Right cardiac atrium (tissue), 5 donors: ENCODE data around the gene POLR2E. TPM values are rescaled to one million over a fixed set of nuclear protein-coding genes. Genes with fewer than 3 reads are reported as not detected.

ENCODE experiments used
- ATAC-seq, 2 donors: fragments of 200-7000 bp; cut with Tn5 transposase; one replicate each; pipeline versions ENCODE4 v1.8.0 to v1.9.1; 2020; ENCODE audit warnings: moderate library complexity in 2 of 2, mild to moderate bottlenecking in 1 of 2
- DNase-seq, 3 donors: peaks; one replicate each; pipeline ENCODE4 v3.0.0-alpha.2; 2020
- H3K27ac ChIP-seq: one replicate; pipeline ENCODE4 v1.5.1; 2013; ENCODE audit warnings: mild to moderate bottlenecking, low read length, control low read depth, moderate library complexity
- H3K27me3 ChIP-seq: one replicate; pipeline ENCODE4 v1.6.1; 2013; ENCODE audit not compliant: control insufficient read depth, insufficient read depth
- H3K4me1 ChIP-seq: one replicate; pipeline ENCODE4 v1.6.1; 2013; ENCODE audit warnings: low read length; ENCODE audit not compliant: control insufficient read depth, insufficient read depth
- H3K4me3 ChIP-seq: one replicate; pipeline ENCODE4 v1.5.1; 2013; ENCODE audit warnings: low read length, control low read depth
- H3K9me3 ChIP-seq: one replicate; pipeline ENCODE4 v1.6.1; 2013; ENCODE audit warnings: low read length; ENCODE audit not compliant: control insufficient read depth
- WGBS: extraction: QIAGEN DNeasy Blood & Tissue Kit; methylation state at CpG from one replicate; pipeline ENCODE4 v1.1.7; 2013; 5-methylcytosine and 5-hydroxymethylcytosine counted together
- intact Hi-C, 4 donors: fragments of 100-400 bp; cut with DNase I; formaldehyde crosslinking; loops; one replicate each; pipeline versions ENCODE4 v1.11.0 to v1.14.0; 2022 to 2023
- polyA plus RNA-seq: library from polyadenylated mRNA; stranded (reverse); fragments of 200-250 nt; gene quantifications from one replicate; pipeline ENCODE4 v1.2.3, GENCODE V29; 2013
- total RNA-seq, 4 donors: library from RNA; stranded (reverse); fragmentation: NEBNext Ultra II Directional; extraction: Animal tissue kit (Norgen Biotek cat#: 25700); gene quantifications; one replicate each; pipeline ENCODE4 v1.2.1, GENCODE V29; 2021
- donor health status: healthy with polysubstance abuse.
- donor health status: DM: no; HTN: yes; CAD: no.
- donor health status: DM: no; HTN: no; CAD: no.
- donor health status: DM: no; HTN: yes; CAD: no; lungs with severe emphysema.
- donor health status: DM: yes; HTN: yes; CAD: no.

POLR2E gene
- total and polyA plus RNA-seq, 5 donors = 110 to 179 (median 133) TPM

- intact Hi-C loops = no loop called here
- Histone ChIP-seq H3K27ac (no peak overlapping the region), H3K4me1 (no peaks in the 10 kb centered on the region), H3K4me3 (no peak overlapping the region), H3K9me3 (peaks cover 5% of the 10 kb centered on the region), H3K27me3 (no peaks in the 10 kb centered on the region)
- WGBS = 46% methylated on average over 3 of the region's 3 CpGs
- DNase-seq (peak in 1 of 3 donors; percentile 55), ATAC-seq (no peak)
Measured at GRCh38 chr19:1057176-1057855, 37.9 kb downstream of the POLR2E start.

DNA sequence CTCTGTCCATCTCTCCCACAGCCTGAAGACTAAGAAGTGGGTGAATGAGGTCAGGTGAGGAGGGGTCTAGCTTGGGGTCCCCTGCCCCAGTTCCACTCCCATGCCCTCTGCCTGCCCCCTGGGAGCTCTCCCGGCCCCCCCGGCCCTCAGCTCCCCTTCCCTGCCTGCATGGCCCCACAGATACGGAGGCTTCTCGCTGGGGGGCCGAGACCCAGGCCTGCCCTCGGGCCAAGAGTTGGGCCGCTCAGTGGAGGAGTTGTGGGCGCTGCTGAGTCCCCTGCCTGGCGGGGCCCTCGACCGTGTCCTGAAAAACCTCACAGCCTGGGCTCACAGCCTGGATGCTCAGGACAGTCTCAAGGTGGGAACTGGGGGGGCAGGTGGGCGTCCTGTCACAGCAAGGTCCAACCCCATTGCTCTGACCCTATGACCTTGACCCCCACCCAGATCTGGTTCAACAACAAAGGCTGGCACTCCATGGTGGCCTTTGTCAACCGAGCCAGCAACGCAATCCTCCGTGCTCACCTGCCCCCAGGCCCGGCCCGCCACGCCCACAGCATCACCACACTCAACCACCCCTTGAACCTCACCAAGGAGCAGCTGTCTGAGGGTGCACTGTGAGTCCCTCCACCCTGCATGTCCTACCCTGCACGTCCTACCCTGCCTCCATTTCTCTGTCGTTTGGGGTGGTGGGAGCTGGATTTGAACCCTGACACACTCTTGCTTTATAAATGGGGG lies 39.1 kb downstream of the POLR2E start:
- DNase-seq = peak in 1 of 3 donors; percentile 40
- Histone ChIP-seq H3K27ac (no peak overlapping the region), H3K27me3 (no peaks in the 10 kb centered on the region), H3K9me3 (peaks cover 5% of the 10 kb centered on the region), H3K4me3 (no peak overlapping the region), H3K4me1 (no peaks in the 10 kb centered on the region)
- intact Hi-C loops = no loop called here
- WGBS = 98% methylated on average over 20 of the region's 20 CpGs
- ATAC-seq = no peak

GRCh38 chr19:1055028-1055425 lies 40.1 kb downstream of the POLR2E start:
- no peaks in the 10 kb centered on the region for H3K4me1 ChIP-seq
- intact Hi-C loops = no loop called here
- H3K4me3 ChIP-seq = no peak overlapping the region
- DNase-seq (peak in 2 of 3 donors; percentile 43 to 46), ATAC-seq (no peak)
- H3K27me3 ChIP-seq = no peaks in the 10 kb centered on the region
- H3K27ac ChIP-seq = no peak overlapping the region
- WGBS = 94% methylated on average over 14 of the region's 14 CpGs
- peaks cover 5% of the 10 kb centered on the region for H3K9me3 ChIP-seq

- Histone ChIP-seq H3K9me3 (peaks cover 5% of the 10 kb centered on the region), H3K4me3 (no peak overlapping the region), H3K27me3 (no peaks in the 10 kb centered on the region), H3K4me1 (no peaks in the 10 kb centered on the region), H3K27ac (no peak overlapping the region)
- 93% methylated on average over 28 of the region's 28 CpGs for WGBS
- DNase-seq (peak in 1 of 3 donors; percentile 42), ATAC-seq (peak in 1 of 2 donors; percentile 5)
- intact Hi-C loops = no loop called here
Measured at GRCh38 chr19:1054102-1055027, 40.8 kb downstream of the POLR2E start.

- H3K4me3 ChIP-seq = no peak overlapping the region
- ATAC-seq = peak in 1 of 2 donors; percentile 6
- H3K27ac ChIP-seq = no peak overlapping the region
- intact Hi-C loops = no loop called here
- no peaks in the 10 kb centered on the region for H3K4me1 ChIP-seq
- peaks cover 5% of the 10 kb centered on the region for H3K9me3 ChIP-seq
- WGBS = 90% methylated on average over 31 of the region's 31 CpGs
- DNase-seq = peak in 1 of 3 donors; percentile 51
- no peaks in the 10 kb centered on the region for H3K27me3 ChIP-seq
Measured at GRCh38 chr19:1053176-1054101, 41.7 kb downstream of the POLR2E start.

GRCh38 chr19:1052349-1052975 lies 42.7 kb downstream of the POLR2E start:
- H3K27me3 ChIP-seq = no peaks in the 10 kb centered on the region
- no peak overlapping the region for H3K27ac ChIP-seq
- ATAC-seq (no peak), DNase-seq (no peak)
- intact Hi-C loops = no loop called here
- peaks cover 3% of the 10 kb centered on the region for H3K9me3 ChIP-seq
- H3K4me1 ChIP-seq = no peaks in the 10 kb centered on the region
- WGBS = 78% methylated on average over 5 of the region's 5 CpGs
- H3K4me3 ChIP-seq = no peak overlapping the region

DNA sequence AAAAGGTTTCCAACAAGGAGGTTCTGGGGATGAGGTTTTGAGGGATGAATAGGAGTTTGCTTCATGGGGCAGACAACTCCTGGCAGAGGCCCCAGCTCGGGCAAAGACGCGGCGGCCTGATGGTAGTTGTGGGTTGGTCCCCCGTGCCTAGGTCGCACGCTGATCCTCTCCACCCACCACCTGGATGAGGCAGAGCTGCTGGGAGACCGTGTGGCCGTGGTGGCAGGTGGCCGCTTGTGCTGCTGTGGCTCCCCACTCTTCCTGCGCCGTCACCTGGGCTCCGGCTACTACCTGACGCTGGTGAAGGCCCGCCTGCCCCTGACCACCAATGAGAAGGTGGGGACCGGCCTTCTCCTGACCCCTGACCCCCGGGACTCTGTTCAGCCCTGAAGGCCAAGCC lies 43.4 kb downstream of the POLR2E start:
- no peaks in the 10 kb centered on the region for H3K4me1 ChIP-seq
- ATAC-seq = no peak
- DNase-seq = no peak
- intact Hi-C loops = no loop called here
- no peaks in the 10 kb centered on the region for H3K27me3 ChIP-seq
- 90% methylated on average over 17 of the region's 17 CpGs for WGBS
- H3K27ac ChIP-seq = no peak overlapping the region
- H3K4me3 ChIP-seq = no peak overlapping the region
- no peaks in the 10 kb centered on the region for H3K9me3 ChIP-seq

- H3K27me3 ChIP-seq = no peaks in the 10 kb centered on the region
- H3K4me1 ChIP-seq = no peaks in the 10 kb centered on the region
- intact Hi-C loops = no loop called here
- DNase-seq (peak in 1 of 3 donors; percentile 47), ATAC-seq (no peak)
- no peak overlapping the region for H3K4me3 ChIP-seq
- no peak overlapping the region for H3K27ac ChIP-seq
- WGBS = 84% methylated on average over 31 of the region's 31 CpGs
- no peaks in the 10 kb centered on the region for H3K9me3 ChIP-seq
Measured at GRCh38 chr19:1050989-1051788, 44.0 kb downstream of the POLR2E start.

GRCh38 chr19:1049800-1050199 lies 45.4 kb downstream of the POLR2E start:
- DNase-seq (peak in 1 of 3 donors; percentile 40), ATAC-seq (no peak)
- no peaks in the 10 kb centered on the region for H3K9me3 ChIP-seq
- intact Hi-C loops = loop anchor here in 1 of 4 donors (10.0 kb wide), 1 partner anchor 45 kb away; the partner anchor contains the start of gene POLR2E
- H3K27me3 ChIP-seq = no peaks in the 10 kb centered on the region
- no peak overlapping the region for H3K4me3 ChIP-seq
- no peaks in the 10 kb centered on the region for H3K4me1 ChIP-seq
- H3K27ac ChIP-seq = no peak overlapping the region
- WGBS = 60% methylated on average over 11 of the region's 11 CpGs
